ENCODE data around the gene IL12RB2.

The IL12RB2 gene

GRCh38 chr1:67307251-67308060, at the start of gene IL12RB2:
Gene IL12RB2, plus strand, starts transcription at chr1:67307873. Its CDS starts 12,496 bp downstream, at chr1:67320369.
- no peak for DNase-seq (ENCODE audit: low read depth)

- DNase-seq (ENCODE audit: low read depth): no peak
Observed at GRCh38 chr1:67261680-67262079, 46.0 kb upstream of the IL12RB2 start.

- no peak for DNase-seq (ENCODE audit: low read depth)
Observed at GRCh38 chr1:67262735-67263134, 44.9 kb upstream of the IL12RB2 start.

- no peak for DNase-seq (ENCODE audit: low read depth)
Observed at GRCh38 chr1:67264152-67264551, 43.5 kb upstream of the IL12RB2 start.

- DNase-seq (ENCODE audit: low read depth): no peak
Observed at GRCh38 chr1:67264899-67265298, 42.8 kb upstream of the IL12RB2 start.

GRCh38 chr1:67269061-67269460, 38.6 kb upstream of the IL12RB2 start:
- no peak for DNase-seq (ENCODE audit: low read depth)

- no peak for DNase-seq (ENCODE audit: low read depth)
Observed at GRCh38 chr1:67270541-67270940, 37.1 kb upstream of the IL12RB2 start.

GRCh38 chr1:67273591-67273990, 34.1 kb upstream of the IL12RB2 start:
- no peak for DNase-seq (ENCODE audit: low read depth)

- no peak for DNase-seq (ENCODE audit: low read depth)
Observed at GRCh38 chr1:67274623-67275325, 32.9 kb upstream of the IL12RB2 start.

- DNase-seq (ENCODE audit: low read depth): no peak
Observed at GRCh38 chr1:67280696-67281095, 27.0 kb upstream of the IL12RB2 start.

- DNase-seq (ENCODE audit: low read depth): no peak
Observed at GRCh38 chr1:67281244-67281643, 26.4 kb upstream of the IL12RB2 start.

- no peak for DNase-seq (ENCODE audit: low read depth)
Observed at GRCh38 chr1:67285780-67286488, 21.7 kb upstream of the IL12RB2 start.

GRCh38 chr1:67290236-67290635, 17.4 kb upstream of the IL12RB2 start:
- no peak for DNase-seq (ENCODE audit: low read depth)

GRCh38 chr1:67294836-67295617, 12.6 kb upstream of the IL12RB2 start:
- no peak for DNase-seq (ENCODE audit: low read depth)

GRCh38 chr1:67298762-67299161, 8.9 kb upstream of the IL12RB2 start:
- no peak for DNase-seq (ENCODE audit: low read depth)

GRCh38 chr1:67299296-67299695, 8.4 kb upstream of the IL12RB2 start:
- DNase-seq (ENCODE audit: low read depth): no peak

GRCh38 chr1:67300561-67300960, 7.1 kb upstream of the IL12RB2 start:
- no peak for DNase-seq (ENCODE audit: low read depth)

- DNase-seq (ENCODE audit: low read depth): no peak
Observed at GRCh38 chr1:67304023-67304422, 3.6 kb upstream of the IL12RB2 start.

- DNase-seq (ENCODE audit: low read depth): no peak
Observed at GRCh38 chr1:67306547-67306946, 1.1 kb upstream of the IL12RB2 start.

- no peak for DNase-seq (ENCODE audit: low read depth)
Observed at GRCh38 chr1:67308136-67308535, 463 bp downstream of the IL12RB2 start.

GRCh38 chr1:67312615-67313014, 4.9 kb downstream of the IL12RB2 start:
- DNase-seq (ENCODE audit: low read depth): no peak

Data from stromal cell of bone marrow (primary cell).